Thoracic aorta (tissue), 2 donors: ENCODE data around the gene ADCY10. TPM values are rescaled to one million over a fixed set of nuclear protein-coding genes. Genes with fewer than 3 reads are reported as not detected.

Experiments
- ATAC-seq: fragments of 150-250 bp; one replicate; pipeline ENCODE4 v1.8.0; 2017; ENCODE audit warnings: low read depth; ENCODE audit not compliant: insufficient number of reproducible peaks, low FRiP score
- DNase-seq: peaks from one replicate; pipeline ENCODE4 v3.0.0-alpha.2; 2020; ENCODE audit warnings: low spot score
- H3K27ac ChIP-seq, 2 donors: fragments of 200-600 bp; sonication (generic); 1 replicate in 1 of 2; 2 replicates in 1 of 2; pipeline ENCODE4 v1.5.1; 2016; ENCODE audit warnings: mild to moderate bottlenecking in 2 of 2, moderate library complexity in 2 of 2
- H3K27me3 ChIP-seq: fragments of 200-600 bp; sonication (generic); replicated peaks from 2 replicates; pipeline ENCODE4 v1.6.0; 2016; ENCODE audit warnings: mild to moderate bottlenecking; ENCODE audit not compliant: insufficient read depth
- H3K36me3 ChIP-seq: fragments of 200-600 bp; sonication (generic); one replicate; pipeline ENCODE4 v1.5.1; 2016
- H3K4me1 ChIP-seq, 2 donors: fragments of 200-600 bp; sonication (generic); 1 replicate in 1 of 2; 2 replicates in 1 of 2; pipeline versions ENCODE4 v1.5.1 to v1.6.0; 2016; ENCODE audit warnings: low read depth in 2 of 2, mild to moderate bottlenecking in 1 of 2; ENCODE audit not compliant: control insufficient read depth in 1 of 2
- H3K4me3 ChIP-seq: fragments of 200-600 bp; sonication (generic); 2 replicates; pipeline ENCODE4 v1.5.1; 2016; ENCODE audit warnings: mild to moderate bottlenecking
- H3K9me3 ChIP-seq: fragments of 200-600 bp; sonication (generic); 2 replicates; pipeline ENCODE4 v1.5.1; 2016
- total RNA-seq, 2 donors: library from RNA; depleted of rRNA; stranded (reverse); fragments of >200 nt; gene quantifications; one replicate each; pipeline versions ENCODE4 v1.1.0 to v1.2.3, GENCODE V29; 2016
- TF ChIP-seq, protein P1 (sequence below): fragments of 200-600 bp; sonication (generic); IDR thresholded peaks from one replicate; pipeline ENCODE4 v1.5.1; 2019; ENCODE audit warnings: antibody characterized with exemption

ADCY10 gene
- total RNA-seq, 2 donors from 2014 or later = 0.54 TPM; not detected in 1

DNA sequence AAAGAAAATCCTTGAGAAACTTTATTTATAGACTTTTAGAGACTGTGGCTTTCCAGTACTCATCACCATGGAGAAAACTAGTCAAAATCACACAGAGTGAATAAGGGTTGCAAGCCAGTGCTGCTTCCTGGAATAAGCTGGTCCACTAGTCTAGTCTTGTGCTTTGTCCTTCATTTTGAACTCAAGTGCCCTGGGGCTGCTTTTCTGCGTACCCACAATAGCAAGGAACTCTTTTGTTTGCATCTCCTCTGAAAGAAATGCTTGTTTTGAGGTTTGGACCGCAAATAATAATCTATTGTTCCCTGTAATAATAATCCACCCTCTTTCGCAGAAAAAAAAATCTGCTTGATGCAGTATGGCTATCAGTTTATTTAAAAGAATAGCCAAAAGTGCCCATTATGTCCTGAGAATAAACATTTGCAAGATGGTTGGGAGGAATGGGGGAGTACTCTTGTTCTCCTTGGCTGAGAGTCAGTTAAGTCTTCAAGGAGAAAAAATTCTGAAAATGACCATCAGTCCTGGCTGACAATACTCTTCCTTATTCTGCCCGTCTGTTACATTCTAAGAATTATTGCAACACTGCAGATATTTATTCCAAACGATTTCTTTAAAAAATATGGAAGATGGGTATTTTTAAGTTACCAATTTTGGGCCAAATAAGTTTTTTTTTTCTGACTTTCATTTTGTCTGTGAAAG lies 150.3 kb downstream of the ADCY10 start:
- Histone ChIP-seq H3K4me3 (no peak overlapping the region), H3K27me3 (no peaks in the 10 kb centered on the region), H3K36me3 (peaks cover 10% of the 10 kb centered on the region), H3K9me3 (no peaks in the 10 kb centered on the region), H3K27ac (no peak overlapping the region), H3K4me1 (peaks cover 6 to 17% of the 10 kb centered on the region in 2 donors)
- ATAC-seq (no peak), DNase-seq (no peak)
- TF ChIP-seq, protein P1, sequence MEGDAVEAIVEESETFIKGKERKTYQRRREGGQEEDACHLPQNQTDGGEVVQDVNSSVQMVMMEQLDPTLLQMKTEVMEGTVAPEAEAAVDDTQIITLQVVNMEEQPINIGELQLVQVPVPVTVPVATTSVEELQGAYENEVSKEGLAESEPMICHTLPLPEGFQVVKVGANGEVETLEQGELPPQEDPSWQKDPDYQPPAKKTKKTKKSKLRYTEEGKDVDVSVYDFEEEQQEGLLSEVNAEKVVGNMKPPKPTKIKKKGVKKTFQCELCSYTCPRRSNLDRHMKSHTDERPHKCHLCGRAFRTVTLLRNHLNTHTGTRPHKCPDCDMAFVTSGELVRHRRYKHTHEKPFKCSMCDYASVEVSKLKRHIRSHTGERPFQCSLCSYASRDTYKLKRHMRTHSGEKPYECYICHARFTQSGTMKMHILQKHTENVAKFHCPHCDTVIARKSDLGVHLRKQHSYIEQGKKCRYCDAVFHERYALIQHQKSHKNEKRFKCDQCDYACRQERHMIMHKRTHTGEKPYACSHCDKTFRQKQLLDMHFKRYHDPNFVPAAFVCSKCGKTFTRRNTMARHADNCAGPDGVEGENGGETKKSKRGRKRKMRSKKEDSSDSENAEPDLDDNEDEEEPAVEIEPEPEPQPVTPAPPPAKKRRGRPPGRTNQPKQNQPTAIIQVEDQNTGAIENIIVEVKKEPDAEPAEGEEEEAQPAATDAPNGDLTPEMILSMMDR = no peak

DNA sequence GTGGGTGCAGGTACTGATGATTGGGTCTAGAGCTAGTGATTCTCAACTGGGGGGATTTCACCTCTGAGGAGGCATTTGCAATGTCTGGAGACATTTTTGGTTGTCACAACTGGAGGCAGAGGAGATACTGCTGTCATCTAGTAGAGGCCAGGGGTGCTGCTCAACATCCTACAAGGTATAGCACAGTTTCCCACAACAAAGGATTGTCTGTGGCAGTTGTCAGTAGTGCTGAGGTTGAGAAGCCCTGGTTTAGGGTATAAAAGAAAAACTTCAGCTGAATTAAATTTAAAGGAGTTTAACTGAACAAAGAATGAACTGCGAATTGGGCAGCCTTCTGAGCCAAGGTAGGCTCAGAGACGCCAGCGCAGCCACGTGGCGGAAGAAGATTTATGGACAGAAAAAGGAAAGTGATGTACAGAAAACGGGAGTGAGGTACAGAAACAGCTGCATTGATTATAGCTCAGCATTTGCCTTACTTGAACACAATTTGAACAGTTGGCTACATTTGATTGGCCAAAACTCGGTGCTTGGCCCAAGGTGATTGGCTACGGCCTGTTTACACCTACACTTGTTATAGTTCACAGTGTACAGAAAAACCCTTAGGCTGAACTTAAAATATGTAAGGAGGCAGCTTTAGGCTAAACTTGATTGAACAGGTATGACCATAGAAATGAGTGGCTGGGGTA lies 151.7 kb downstream of the ADCY10 start:
- no peaks in the 10 kb centered on the region for H3K27me3 ChIP-seq
- no peak overlapping the region for H3K27ac ChIP-seq
- H3K4me1 ChIP-seq = peaks cover 6 to 24% of the 10 kb centered on the region in 2 donors
- H3K36me3 ChIP-seq = peaks cover 7% of the 10 kb centered on the region
- ATAC-seq = no peak
- TF ChIP-seq, protein P1 = no peak
- H3K9me3 ChIP-seq = no peaks in the 10 kb centered on the region
- no peak overlapping the region for H3K4me3 ChIP-seq
- DNase-seq = no peak

- no peak for DNase-seq
- no peak for ATAC-seq
- Histone ChIP-seq H3K4me3 (no peak overlapping the region), H3K9me3 (no peaks in the 10 kb centered on the region), H3K27me3 (no peaks in the 10 kb centered on the region), H3K36me3 (peaks cover 1% of the 10 kb centered on the region), H3K4me1 (peaks cover 6 to 32% of the 10 kb centered on the region in 2 donors), H3K27ac (no peak overlapping the region)
- TF ChIP-seq, protein P1 = no peak
Observed at GRCh38 chr1:167761400-167761799, 152.5 kb downstream of the ADCY10 start.

Other genes starting within 250 kb of the ADCY10 start
- gene MPZL1, start 192.2 kb downstream of the ADCY10 start, total RNA-seq = 100 to 1,000 TPM in 1 of 2 donors, 10 to 100 TPM in 1; 92.6 to 108 TPM
- 10 to 100 TPM; 47.2 to 76.7 TPM for gene DCAF6, start 22.5 kb upstream of the ADCY10 start, total RNA-seq
- gene MPC2, start 22.9 kb upstream of the ADCY10 start, total RNA-seq = 10 to 100 TPM; 17.6 to 33.8 TPM
- gene GPR161, start 222.8 kb upstream of the ADCY10 start, total RNA-seq = 10 to 100 TPM; 10.3 to 11.6 TPM